OCI-M2 (cell line): Measurements from ENCODE around the gene PIN1.

Source experiments
- DNase-seq: peaks from one replicate; lab custom pipeline; 2025; ENCODE audit not compliant: unreplicated experiment; lab: John Stamatoyannopoulos, UW

PIN1 gene

DNA sequence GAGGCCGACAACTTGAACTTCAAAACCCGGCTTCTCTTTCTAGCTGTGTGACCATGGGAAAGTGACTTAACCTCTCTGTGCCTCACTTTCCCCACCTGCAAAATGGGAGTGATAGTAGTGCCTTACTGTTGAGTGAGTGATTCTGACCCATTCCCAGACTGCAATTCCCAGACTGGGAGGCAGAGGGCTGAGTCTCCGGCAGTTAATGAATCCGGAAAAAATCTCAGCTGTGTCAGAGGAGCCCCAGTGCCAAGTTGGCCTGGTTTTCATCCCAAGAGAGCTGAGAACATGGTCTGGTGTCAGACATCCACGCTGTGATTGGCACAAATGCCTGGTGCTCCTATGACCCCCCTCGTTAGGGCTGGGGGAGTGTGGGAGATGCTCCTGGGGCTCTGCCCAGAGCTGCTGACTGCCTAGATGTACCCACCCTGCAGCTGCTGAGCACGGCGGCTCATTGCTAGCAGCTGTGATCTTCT, 50.0 kb downstream of the PIN1 start:
- DNase-seq = no peak

DNA sequence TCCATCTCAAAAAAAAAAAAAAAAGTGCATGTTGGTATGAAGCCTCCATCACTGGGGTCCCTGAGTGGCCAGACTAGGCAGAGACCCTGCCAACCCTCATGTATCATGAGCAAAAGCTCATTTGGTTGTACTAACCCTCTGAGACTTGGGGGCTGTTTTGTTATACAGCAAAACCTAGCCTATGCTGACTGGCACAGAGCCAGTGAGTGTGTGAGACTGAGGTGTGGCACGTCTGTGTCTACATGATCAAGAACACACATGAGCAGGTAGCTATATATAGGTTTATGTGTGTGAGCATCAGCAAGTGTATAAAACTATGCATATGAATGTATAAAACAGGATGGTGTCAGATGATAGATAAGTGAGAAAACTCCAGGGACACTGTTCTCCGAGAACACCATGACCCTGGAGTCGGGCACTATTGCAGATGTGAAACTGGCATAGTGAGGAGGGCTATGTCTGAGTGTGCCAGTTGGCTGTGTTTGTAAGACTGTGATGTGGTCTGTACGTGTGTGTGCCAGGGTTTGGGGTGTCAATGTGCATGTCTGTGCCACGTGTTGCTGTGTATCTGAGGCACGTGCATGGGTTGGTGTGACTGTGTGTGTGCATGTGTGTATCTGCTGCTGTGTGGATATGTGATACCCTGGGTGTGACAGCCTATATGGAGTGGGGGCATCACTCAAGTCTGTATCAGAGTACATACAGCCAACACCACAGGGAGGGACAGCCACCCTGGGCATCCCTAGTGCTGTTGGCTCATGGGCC, 56.7 kb downstream of the PIN1 start:
- no peak for DNase-seq
